Measurements from ENCODE around the gene NR1D1. TPM values are rescaled to one million over a fixed set of nuclear protein-coding genes. Genes with fewer than 3 reads are reported as not detected.
A peak's percentile ranks its signal among the peaks of the same experiment; 100 is the strongest.
"Not testable (repeated sequence)": the region's sequence is repeated elsewhere in the genome, so short reads cannot be mapped to it uniquely, and the experiment has no call there.

Gene NR1D1
- 1.2 TPM for polyA plus RNA-seq (2012; ENCODE audit: missing spikeins)

DNA sequence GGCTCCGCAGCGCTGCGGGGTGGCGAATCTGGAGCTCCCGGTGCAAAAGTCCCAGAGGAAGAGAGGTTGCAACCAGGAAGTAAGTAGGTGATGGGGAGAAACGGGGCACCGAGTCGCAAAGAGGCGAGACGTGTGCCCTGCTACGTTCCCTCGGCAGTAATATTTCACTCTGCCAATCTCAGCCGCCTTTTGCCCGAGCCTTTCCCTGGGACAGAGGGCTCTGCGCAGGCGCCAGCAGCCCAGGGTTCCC lies at the start of gene NR1D1:
TSS of gene NR1D1 (minus strand) at position 171 of the 250 bp plus-strand sequence. CDS start 495 bp downstream, outside the sequence.
- no peak for DNase-seq (ENCODE audit: insufficient read length)
- no peak for FAIRE-seq
- TF ChIP-seq POLR2AphosphoS5 (IDR thresholded peaks at IDR 0.05; ENCODE audit: low read depth, low read length) (no peak), POLR2A (IDR thresholded peaks at IDR 0.05; ENCODE audit: low read depth, low read length) (peak; percentile 30; the same call in 1 of the 2 replicates)

DNA sequence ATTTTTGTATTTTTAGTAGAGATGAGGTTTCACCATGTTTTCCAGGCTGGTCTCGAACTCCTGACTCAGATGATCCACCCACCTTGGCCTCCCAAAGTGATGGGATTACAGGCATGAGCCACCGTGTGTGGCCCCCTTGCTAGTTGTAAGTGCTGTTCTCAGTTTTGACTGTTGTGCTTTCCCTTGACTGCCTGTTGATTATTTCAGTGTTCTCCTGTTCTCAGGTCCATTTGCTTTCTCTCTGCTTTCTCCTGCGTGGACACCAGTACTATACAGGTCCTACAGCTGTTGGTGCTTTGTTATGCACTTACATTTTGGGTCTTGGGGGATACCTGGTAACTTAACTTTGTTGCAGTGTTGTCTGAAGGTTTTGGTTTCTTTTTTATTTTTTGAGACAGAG lies 48.1 kb upstream of the NR1D1 start:
- DNase-seq (ENCODE audit: insufficient read length) = no peak
- TF ChIP-seq POLR2A (IDR thresholded peaks at IDR 0.05; ENCODE audit: low read depth, low read length) (no peak), POLR2AphosphoS5 (IDR thresholded peaks at IDR 0.05; ENCODE audit: low read depth, low read length) (no peak), TAF1 (IDR thresholded peaks at IDR 0.05; ENCODE audit: borderline replicate concordance, low read depth, low read length) (no peak)
- FAIRE-seq = no peak

DNA sequence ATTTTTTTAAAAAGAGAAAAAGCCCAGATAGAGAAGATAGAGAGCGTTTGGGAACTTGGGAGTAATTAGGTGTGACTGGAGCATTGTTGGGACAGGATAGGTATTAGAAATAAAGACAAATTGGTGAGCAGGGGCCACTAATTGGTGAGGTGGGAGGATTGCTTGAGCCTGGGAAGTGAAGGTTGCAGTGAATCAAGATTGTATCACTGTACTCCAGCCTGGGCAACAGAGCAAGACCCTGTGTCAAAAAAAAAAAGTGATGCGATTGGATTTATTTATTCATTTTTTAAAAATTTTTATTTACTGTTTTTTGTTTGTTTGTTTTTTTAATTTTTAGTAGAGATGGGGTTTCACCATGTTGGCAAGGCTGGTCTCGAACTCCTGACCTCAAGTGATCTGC lies 45.1 kb upstream of the NR1D1 start:
- TF ChIP-seq TAF1 (IDR thresholded peaks at IDR 0.05; ENCODE audit: borderline replicate concordance, low read depth, low read length) (no peak), POLR2AphosphoS5 (IDR thresholded peaks at IDR 0.05; ENCODE audit: low read depth, low read length) (no peak), POLR2A (IDR thresholded peaks at IDR 0.05; ENCODE audit: low read depth, low read length) (no peak)
- no peak for FAIRE-seq
- no peak for DNase-seq (ENCODE audit: insufficient read length)

GRCh38 chr17:40143166-40143565 lies 42.8 kb upstream of the NR1D1 start:
- FAIRE-seq; DNase-seq (ENCODE audit: insufficient read length): not testable (repeated sequence)

- FAIRE-seq = no peak
- no peak for DNase-seq (ENCODE audit: insufficient read length)
- TF ChIP-seq TAF1 (IDR thresholded peaks at IDR 0.05; ENCODE audit: borderline replicate concordance, low read depth, low read length) (no peak), POLR2AphosphoS5 (IDR thresholded peaks at IDR 0.05; ENCODE audit: low read depth, low read length) (no peak), POLR2A (IDR thresholded peaks at IDR 0.05; ENCODE audit: low read depth, low read length) (no peak)
These were observed 39.2 kb upstream of the NR1D1 start for GRCh38 chr17:40139566-40140058.

GRCh38 chr17:40135817-40136216 lies 35.4 kb upstream of the NR1D1 start:
- no peak for FAIRE-seq
- TF ChIP-seq POLR2AphosphoS5 (IDR thresholded peaks at IDR 0.05; ENCODE audit: low read depth, low read length) = no peak
- no peak for TF ChIP-seq POLR2A (IDR thresholded peaks at IDR 0.05; ENCODE audit: low read depth, low read length)
- DNase-seq (ENCODE audit: insufficient read length) = no peak

GRCh38 chr17:40134184-40134583 lies 33.8 kb upstream of the NR1D1 start:
- FAIRE-seq (no peak), DNase-seq (ENCODE audit: insufficient read length) (no peak)

DNA sequence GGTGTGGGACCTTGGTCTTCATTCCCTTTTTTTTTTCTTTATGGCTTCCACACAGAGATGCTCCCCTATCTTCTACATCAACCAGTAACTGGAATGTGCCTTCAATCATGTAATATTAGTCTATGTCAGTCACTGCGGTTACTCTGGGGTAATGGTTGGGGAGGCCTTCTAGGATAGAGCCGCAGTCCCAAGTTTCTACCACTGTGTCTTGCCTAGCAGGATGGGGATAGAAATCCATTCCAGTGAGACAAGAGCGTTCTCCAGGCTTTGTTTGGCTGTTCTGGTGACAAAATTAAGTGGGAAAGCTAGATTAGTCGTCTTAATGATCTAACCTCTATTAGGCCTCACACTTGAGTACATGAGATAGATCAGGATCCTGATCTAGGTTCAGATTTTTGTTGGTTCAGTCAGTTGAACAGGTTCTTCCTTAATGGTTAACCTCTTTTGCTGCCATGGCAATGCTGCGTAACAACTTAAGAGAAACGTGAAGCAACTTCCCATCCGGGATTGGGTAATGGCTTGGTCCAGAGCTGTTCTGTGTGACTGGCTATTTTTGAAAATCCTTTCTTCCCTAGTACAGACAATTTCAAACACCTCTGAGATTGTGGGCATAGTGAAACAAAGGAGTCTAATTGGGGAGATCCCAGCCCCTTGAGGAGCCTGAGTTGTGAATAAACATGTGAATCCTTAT lies 30.1 kb upstream of the NR1D1 start:
- DNase-seq (ENCODE audit: insufficient read length) (no peak), FAIRE-seq (no peak)
- TF ChIP-seq TAF1 (IDR thresholded peaks at IDR 0.05; ENCODE audit: borderline replicate concordance, low read depth, low read length) = no peak
- TF ChIP-seq POLR2A (IDR thresholded peaks at IDR 0.05; ENCODE audit: low read depth, low read length) = no peak; the same call in 1 of the 2 replicates
- no peak; the same call in 1 of the 2 replicates for TF ChIP-seq POLR2AphosphoS5 (IDR thresholded peaks at IDR 0.05; ENCODE audit: low read depth, low read length)

More at GRCh38 chr17:40134184-40134583, 33.8 kb upstream of the NR1D1 start:
- TF ChIP-seq POLR2AphosphoS5 (IDR thresholded peaks at IDR 0.05; ENCODE audit: low read depth, low read length) = no peak
- TF ChIP-seq TAF1 (IDR thresholded peaks at IDR 0.05; ENCODE audit: borderline replicate concordance, low read depth, low read length) = no peak
- TF ChIP-seq POLR2A (IDR thresholded peaks at IDR 0.05; ENCODE audit: low read depth, low read length) = no peak

DNA sequence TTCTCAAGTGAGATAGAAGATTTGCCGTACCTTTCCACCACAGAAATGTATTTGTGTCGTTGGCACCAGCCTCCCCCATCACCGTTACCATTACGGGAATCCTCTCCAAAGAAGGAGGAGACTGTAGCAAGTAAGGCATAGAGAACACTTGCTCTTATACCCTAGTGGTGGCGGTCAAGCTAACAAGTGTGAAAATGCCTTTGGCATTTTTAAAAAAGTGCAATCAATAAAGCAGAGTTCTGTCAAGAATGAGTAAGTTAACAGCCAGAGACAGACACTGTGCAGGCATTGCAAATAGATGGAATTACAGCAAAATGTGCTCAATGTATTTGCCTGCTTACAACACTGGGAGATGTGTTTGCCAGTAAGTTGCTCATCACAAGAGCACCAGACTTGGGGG lies 29.1 kb upstream of the NR1D1 start:
- FAIRE-seq (no peak), DNase-seq (ENCODE audit: insufficient read length) (no peak)
- TF ChIP-seq TAF1 (IDR thresholded peaks at IDR 0.05; ENCODE audit: borderline replicate concordance, low read depth, low read length) (no peak), POLR2A (IDR thresholded peaks at IDR 0.05; ENCODE audit: low read depth, low read length) (no peak), POLR2AphosphoS5 (IDR thresholded peaks at IDR 0.05; ENCODE audit: low read depth, low read length) (no peak)

DNA sequence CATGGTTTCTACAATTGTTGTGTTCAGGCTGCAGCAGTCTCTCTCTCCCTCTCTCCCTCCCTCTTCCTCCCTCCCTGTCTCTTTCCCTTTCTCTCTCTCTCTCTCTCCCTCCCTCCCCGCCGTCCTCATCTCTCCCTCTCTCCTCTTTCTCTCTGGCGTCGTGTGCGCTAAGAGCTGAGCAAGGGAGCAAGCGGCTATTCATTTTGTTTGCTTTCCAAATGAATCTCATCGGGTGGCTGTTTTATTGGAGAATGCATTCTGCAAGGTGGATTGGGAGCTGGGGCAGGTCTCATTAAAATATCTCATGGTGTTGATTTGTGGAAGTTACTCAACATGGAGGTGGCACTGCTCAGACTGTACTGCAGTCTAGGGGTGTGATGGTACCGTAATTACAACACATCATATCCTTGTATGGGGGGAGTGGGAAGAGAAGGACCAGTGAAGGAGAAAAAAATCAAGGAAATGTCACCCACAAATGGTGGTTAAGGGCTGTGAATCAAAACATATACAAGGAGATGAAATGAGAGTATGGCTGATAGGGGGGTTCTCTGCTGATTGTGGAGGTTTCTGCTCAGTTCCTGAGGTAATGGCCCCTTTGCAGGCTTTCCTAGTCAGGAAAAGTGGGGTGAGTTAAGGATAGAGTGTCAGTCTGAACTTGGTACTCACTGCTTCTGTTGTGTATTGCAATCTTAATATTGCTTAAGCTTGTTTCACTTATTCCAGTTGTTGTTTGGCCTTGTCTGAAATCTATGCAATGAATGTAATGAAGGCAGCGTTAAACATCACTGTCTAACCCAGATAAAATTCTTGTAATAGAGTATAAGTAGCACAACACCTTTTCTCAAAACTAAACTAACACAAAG lies 24.1 kb upstream of the NR1D1 start:
- DNase-seq (ENCODE audit: insufficient read length) (no peak), FAIRE-seq (no peak)
- TF ChIP-seq POLR2AphosphoS5 (IDR thresholded peaks at IDR 0.05; ENCODE audit: low read depth, low read length) (no peak), TAF1 (IDR thresholded peaks at IDR 0.05; ENCODE audit: borderline replicate concordance, low read depth, low read length) (no peak), POLR2A (IDR thresholded peaks at IDR 0.05; ENCODE audit: low read depth, low read length) (no peak)

DNA sequence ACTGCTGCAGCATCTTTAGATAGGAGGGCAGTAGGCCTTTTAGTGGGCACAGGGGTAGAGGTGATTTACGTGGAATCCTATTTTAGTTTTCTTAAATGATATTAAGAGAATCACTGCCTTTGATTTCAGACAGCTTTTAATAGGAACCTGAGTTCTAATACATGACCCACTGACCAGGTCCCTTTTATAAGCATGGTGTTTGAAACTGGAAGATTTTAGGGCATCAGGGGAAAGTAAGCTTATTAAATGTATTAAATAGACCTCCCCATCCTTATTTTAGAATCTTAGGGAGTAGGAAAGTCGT lies 23.4 kb upstream of the NR1D1 start:
- no peak for TF ChIP-seq POLR2A (IDR thresholded peaks at IDR 0.05; ENCODE audit: low read depth, low read length)
- no peak for TF ChIP-seq TAF1 (IDR thresholded peaks at IDR 0.05; ENCODE audit: borderline replicate concordance, low read depth, low read length)
- no peak for TF ChIP-seq POLR2AphosphoS5 (IDR thresholded peaks at IDR 0.05; ENCODE audit: low read depth, low read length)
- FAIRE-seq (no peak), DNase-seq (ENCODE audit: insufficient read length) (no peak)
